NCI-H345 (cell line): Measurements from ENCODE around the gene ACP6.

Experiments
- DNase-seq: peaks from one replicate; lab custom pipeline; 2025; lab: John Stamatoyannopoulos, UW

Gene ACP6

GRCh38 chr1:147651466-147651865, 18.9 kb downstream of the ACP6 start:
- DNase-seq: no peak

GRCh38 chr1:147648933-147649332, 21.4 kb downstream of the ACP6 start:
- no peak for DNase-seq

- no peak for DNase-seq
These were observed 22.3 kb downstream of the ACP6 start for GRCh38 chr1:147647796-147648633.

GRCh38 chr1:147643974-147644373, 26.4 kb downstream of the ACP6 start:
- DNase-seq: no peak

- DNase-seq: peak; percentile 79
These were observed 28.4 kb downstream of the ACP6 start for GRCh38 chr1:147641695-147642592.

GRCh38 chr1:147641291-147641690, 29.0 kb downstream of the ACP6 start:
- no peak for DNase-seq

- DNase-seq: peak; percentile 96
These were observed 29.7 kb downstream of the ACP6 start for GRCh38 chr1:147640553-147641165.

- DNase-seq: no peak
These were observed 34.0 kb downstream of the ACP6 start for GRCh38 chr1:147636314-147636713.

GRCh38 chr1:147635342-147635741, 35.0 kb downstream of the ACP6 start:
- no peak for DNase-seq

- DNase-seq: no peak
These were observed 35.7 kb downstream of the ACP6 start for GRCh38 chr1:147634645-147635044.

- no peak for DNase-seq
These were observed 36.6 kb downstream of the ACP6 start for GRCh38 chr1:147633759-147634158.

GRCh38 chr1:147631839-147632238, 38.5 kb downstream of the ACP6 start:
- no peak for DNase-seq

GRCh38 chr1:147630447-147630846, 39.9 kb downstream of the ACP6 start:
- DNase-seq: no peak

GRCh38 chr1:147630022-147630421, 40.3 kb downstream of the ACP6 start:
- DNase-seq: no peak

GRCh38 chr1:147628441-147628840, 41.9 kb downstream of the ACP6 start:
- no peak for DNase-seq

- DNase-seq: peak; percentile 78
These were observed 42.8 kb downstream of the ACP6 start for GRCh38 chr1:147627435-147628110.

- peak; percentile 93 for DNase-seq
These were observed 43.6 kb downstream of the ACP6 start for GRCh38 chr1:147626739-147627138.

- no peak for DNase-seq
These were observed 44.0 kb downstream of the ACP6 start for GRCh38 chr1:147626291-147626690.

- DNase-seq: peak; percentile 22
These were observed 44.8 kb downstream of the ACP6 start for GRCh38 chr1:147625362-147625995.

GRCh38 chr1:147624529-147624928, 45.8 kb downstream of the ACP6 start:
- DNase-seq: no peak

GRCh38 chr1:147624011-147624410, 46.3 kb downstream of the ACP6 start:
- DNase-seq: no peak
